SK-N-MC (cell line): ENCODE results near the gene LHFPL3.

Source experiments
- DNase-seq: peaks from one replicate; pipeline ENCODE4 v3.0.0-alpha.2; 2011; ENCODE audit warnings: low read depth, low spot score
- H3K27ac ChIP-seq: fragments of 200-600 bp; sonication (generic); 2 replicates; pipeline ENCODE4 v1.5.1; 2016; ENCODE audit warnings: mixed run types
- H3K36me3 ChIP-seq: fragments of 200-600 bp; sonication (generic); 2 replicates; pipeline ENCODE4 v1.6.1; 2017; ENCODE audit warnings: antibody characterized with exemption, low read length, mixed read lengths; ENCODE audit not compliant: insufficient read depth
- H3K4me3 ChIP-seq: fragments of 200-600 bp; sonication (generic); 2 replicates; pipeline ENCODE4 v1.5.1; 2016
- H3K9ac ChIP-seq: fragments of 200-600 bp; sonication (generic); 2 replicates; pipeline ENCODE4 v1.8.0; 2017; ENCODE audit warnings: mixed run types, mixed read lengths; ENCODE audit not compliant: insufficient read length
- H3K9me3 ChIP-seq: fragments of 200-600 bp; sonication (generic); 2 replicates; pipeline ENCODE4 v1.6.1; 2017; ENCODE audit warnings: low read depth, mild to moderate bottlenecking, antibody characterized with exemption, low read length, moderate library complexity, mixed read lengths
- EZH2 ChIP-seq: fragments of 200-600 bp; sonication (generic); IDR thresholded peaks from one replicate; pipeline ENCODE4 v1.6.1; 2017; ENCODE audit warnings: antibody characterized with exemption
- FOXP2 ChIP-seq: optimal IDR thresholded peaks from 2 replicates; pipeline ENCODE3; 2011; ENCODE audit warnings: mild to moderate bottlenecking, moderate library complexity; ENCODE audit not compliant: insufficient read depth; ENCODE audit errors: extremely low read length, control extremely low read depth
- POLR2AphosphoS5 ChIP-seq: IDR thresholded peaks from 2 replicates; pipeline ENCODE4 v1.6.1; 2012; ENCODE audit warnings: mild to moderate bottlenecking, low read depth, low read length, borderline replicate concordance

LHFPL3 gene

GRCh38 chr7:104898434-104898833 is 570.0 kb downstream of the LHFPL3 start:
- TF ChIP-seq EZH2 (no peak), POLR2AphosphoS5 (no peak), FOXP2 (no peak)
- Histone ChIP-seq H3K4me3 (no peak overlapping the region), H3K36me3 (no peaks in the 10 kb centered on the region), H3K9ac (no peak overlapping the region), H3K9me3 (no peaks in the 10 kb centered on the region), H3K27ac (no peak overlapping the region)
- DNase-seq = no peak

GRCh38 chr7:104900525-104901239 is 572.3 kb downstream of the LHFPL3 start:
- Histone ChIP-seq H3K27ac (no peak overlapping the region), H3K36me3 (no peaks in the 10 kb centered on the region), H3K9ac (no peak overlapping the region), H3K9me3 (no peaks in the 10 kb centered on the region), H3K4me3 (no peak overlapping the region)
- TF ChIP-seq FOXP2 (no peak), EZH2 (no peak), POLR2AphosphoS5 (no peak)
- no peak for DNase-seq

GRCh38 chr7:104901240-104901619 is 572.8 kb downstream of the LHFPL3 start:
- Histone ChIP-seq H3K9ac (no peak overlapping the region), H3K9me3 (no peaks in the 10 kb centered on the region), H3K36me3 (no peaks in the 10 kb centered on the region), H3K27ac (no peak overlapping the region), H3K4me3 (no peak overlapping the region)
- TF ChIP-seq FOXP2 (no peak), POLR2AphosphoS5 (no peak), EZH2 (no peak)
- no peak for DNase-seq

- TF ChIP-seq FOXP2 (no peak), EZH2 (no peak), POLR2AphosphoS5 (no peak)
- no peak overlapping the region for H3K4me3 ChIP-seq
- no peak overlapping the region for H3K9ac ChIP-seq
- no peaks in the 10 kb centered on the region for H3K9me3 ChIP-seq
- H3K36me3 ChIP-seq = no peaks in the 10 kb centered on the region
- no peak for DNase-seq
- no peak overlapping the region for H3K27ac ChIP-seq
Measured at GRCh38 chr7:104902183-104902582, 573.8 kb downstream of the LHFPL3 start.

GRCh38 chr7:104903044-104903443 is 574.6 kb downstream of the LHFPL3 start:
- DNase-seq = no peak
- no peak overlapping the region for H3K4me3 ChIP-seq
- no peak for TF ChIP-seq EZH2
- TF ChIP-seq FOXP2 = no peak
- no peak for TF ChIP-seq POLR2AphosphoS5
- no peaks in the 10 kb centered on the region for H3K36me3 ChIP-seq
- H3K9ac ChIP-seq = no peak overlapping the region
- no peaks in the 10 kb centered on the region for H3K9me3 ChIP-seq
- no peak overlapping the region for H3K27ac ChIP-seq

- Histone ChIP-seq H3K36me3 (no peaks in the 10 kb centered on the region), H3K27ac (no peak overlapping the region), H3K9me3 (no peaks in the 10 kb centered on the region), H3K9ac (no peak overlapping the region), H3K4me3 (no peak overlapping the region)
- no peak for DNase-seq
- no peak for TF ChIP-seq EZH2
- no peak for TF ChIP-seq FOXP2
- TF ChIP-seq POLR2AphosphoS5 = no peak
Measured at GRCh38 chr7:104903846-104904245, 575.4 kb downstream of the LHFPL3 start.

- TF ChIP-seq FOXP2 (no peak), EZH2 (no peak), POLR2AphosphoS5 (no peak)
- H3K4me3 ChIP-seq = no peak overlapping the region
- no peak for DNase-seq
- H3K9ac ChIP-seq = no peak overlapping the region
- no peak overlapping the region for H3K27ac ChIP-seq
- H3K9me3 ChIP-seq = no peaks in the 10 kb centered on the region
- no peaks in the 10 kb centered on the region for H3K36me3 ChIP-seq
Measured at GRCh38 chr7:104906032-104906431, 577.6 kb downstream of the LHFPL3 start.

- H3K4me3 ChIP-seq = no peak overlapping the region
- no peak for TF ChIP-seq POLR2AphosphoS5
- no peak for TF ChIP-seq FOXP2
- no peak for TF ChIP-seq EZH2
- H3K27ac ChIP-seq = no peak overlapping the region
- no peak overlapping the region for H3K9ac ChIP-seq
- no peak for DNase-seq
- H3K9me3 ChIP-seq = no peaks in the 10 kb centered on the region
- no peaks in the 10 kb centered on the region for H3K36me3 ChIP-seq
Measured at GRCh38 chr7:104906556-104906955, 578.2 kb downstream of the LHFPL3 start.

GRCh38 chr7:104908636-104909035 is 580.2 kb downstream of the LHFPL3 start:
- H3K9me3 ChIP-seq = no peaks in the 10 kb centered on the region
- H3K27ac ChIP-seq = no peak overlapping the region
- no peaks in the 10 kb centered on the region for H3K36me3 ChIP-seq
- TF ChIP-seq EZH2 = no peak
- TF ChIP-seq POLR2AphosphoS5 = no peak
- no peak for TF ChIP-seq FOXP2
- H3K4me3 ChIP-seq = no peak overlapping the region
- no peak for DNase-seq
- no peak overlapping the region for H3K9ac ChIP-seq
